ENCODE measurements around the gene ASIC1. TPM values are rescaled to one million over a fixed set of nuclear protein-coding genes. Genes with fewer than 3 reads are reported as not detected.

The ASIC1 gene
- total and polyA plus RNA-seq, 7 donors: 1.3 to 6.9 (median 4.2) TPM; not detected in 1

GRCh38 chr12:50017641-50018040 lies 39.8 kb upstream of the ASIC1 start:
- peaks cover 0 to 30% (median 21%) of the 10 kb centered on the region in 4 donors for H3K4me1 ChIP-seq
- H3K4me3 ChIP-seq: no peak overlapping the region
- H3K9me3 ChIP-seq: no peaks in the 10 kb centered on the region
- TF ChIP-seq CTCF (IDR thresholded peaks at IDR 0.05) (no peak), EP300 (IDR thresholded peaks at IDR 0.05) (no peak), POLR2AphosphoS5 (IDR thresholded peaks at IDR 0.05) (peak in 1 of 4 donors; percentile 9), POLR2A (IDR thresholded peaks at IDR 0.05) (no peak)
- H3K27ac ChIP-seq: peak overlapping the region; percentile 61 to 68 (median 64)
- no peak for DNase-seq
- intact Hi-C loops (cut with DNase I): no loop called here
- H3K36me3 ChIP-seq: peaks cover 0 to 13% (median 0%) of the 10 kb centered on the region in 4 donors
- H3K27me3 ChIP-seq: no peaks in the 10 kb centered on the region
- 78 to 85% methylated on average over 6 of the region's 6 CpGs for WGBS, 2 donors

GRCh38 chr12:50018154-50018553 lies 39.2 kb upstream of the ASIC1 start:
- no peak for TF ChIP-seq POLR2A (IDR thresholded peaks at IDR 0.05)
- no peak for TF ChIP-seq POLR2AphosphoS5 (IDR thresholded peaks at IDR 0.05)
- no peak for TF ChIP-seq CTCF (IDR thresholded peaks at IDR 0.05)
- TF ChIP-seq EP300 (IDR thresholded peaks at IDR 0.05): no peak
- DNase-seq: no peak
- H3K9me3 ChIP-seq: no peaks in the 10 kb centered on the region
- H3K27ac ChIP-seq: peak overlapping the region; percentile 61 to 68 (median 64)
- H3K27me3 ChIP-seq: no peaks in the 10 kb centered on the region
- H3K4me1 ChIP-seq: peaks cover 0 to 30% (median 21%) of the 10 kb centered on the region in 4 donors
- no peak overlapping the region for H3K4me3 ChIP-seq
- WGBS, 2 donors: 83% methylated on average over 3 of the region's 3 CpGs
- intact Hi-C loops (cut with DNase I): no loop called here
- peaks cover 0 to 13% (median 0%) of the 10 kb centered on the region in 4 donors for H3K36me3 ChIP-seq

- no peak for DNase-seq
- WGBS, 2 donors: 93 to 98% methylated on average over 2 of the region's 2 CpGs
- Histone ChIP-seq H3K27ac (no peak overlapping the region), H3K27me3 (no peaks in the 10 kb centered on the region), H3K36me3 (peaks cover 0 to 11% (median 0%) of the 10 kb centered on the region in 4 donors), H3K4me3 (no peak overlapping the region), H3K9me3 (no peaks in the 10 kb centered on the region), H3K4me1 (peaks cover 0 to 30% (median 21%) of the 10 kb centered on the region in 4 donors)
- TF ChIP-seq EP300 (IDR thresholded peaks at IDR 0.05): no peak
- TF ChIP-seq CTCF (IDR thresholded peaks at IDR 0.05): no peak
- no peak for TF ChIP-seq POLR2AphosphoS5 (IDR thresholded peaks at IDR 0.05)
- TF ChIP-seq POLR2A (IDR thresholded peaks at IDR 0.05): no peak
- intact Hi-C loops (cut with DNase I): no loop called here
Measured at GRCh38 chr12:50018968-50019367, 38.4 kb upstream of the ASIC1 start.

- intact Hi-C loops (cut with DNase I): no loop called here
- Histone ChIP-seq H3K4me1 (peaks cover 0 to 34% (median 25%) of the 10 kb centered on the region in 4 donors), H3K9me3 (no peaks in the 10 kb centered on the region), H3K4me3 (no peak overlapping the region), H3K27me3 (no peaks in the 10 kb centered on the region), H3K36me3 (peaks cover 0 to 6% (median 0%) of the 10 kb centered on the region in 4 donors), H3K27ac (no peak overlapping the region)
- DNase-seq: no peak
- WGBS, 2 donors: 80 to 95% methylated on average over 2 of the region's 2 CpGs
- TF ChIP-seq CTCF (IDR thresholded peaks at IDR 0.05) (no peak), EP300 (IDR thresholded peaks at IDR 0.05) (no peak), POLR2A (IDR thresholded peaks at IDR 0.05) (no peak), POLR2AphosphoS5 (IDR thresholded peaks at IDR 0.05) (no peak)
Measured at GRCh38 chr12:50019524-50019923, 37.9 kb upstream of the ASIC1 start.

GRCh38 chr12:50021031-50021430 lies 36.4 kb upstream of the ASIC1 start:
- Histone ChIP-seq H3K27ac (peak overlapping the region in 3 of 4 donors; percentile 20 to 30 (median 29)), H3K4me1 (peaks cover 0 to 42% (median 30%) of the 10 kb centered on the region in 4 donors), H3K9me3 (no peaks in the 10 kb centered on the region), H3K4me3 (no peak overlapping the region), H3K36me3 (no peaks in the 10 kb centered on the region), H3K27me3 (no peaks in the 10 kb centered on the region)
- intact Hi-C loops (cut with DNase I): loop anchor here (5.0 kb wide), 1 partner anchor 39 kb away; no protein-coding TSS in a partner anchor
- TF ChIP-seq CTCF (IDR thresholded peaks at IDR 0.05): no peak
- no peak for TF ChIP-seq EP300 (IDR thresholded peaks at IDR 0.05)
- TF ChIP-seq POLR2A (IDR thresholded peaks at IDR 0.05): no peak
- TF ChIP-seq POLR2AphosphoS5 (IDR thresholded peaks at IDR 0.05): no peak
- 79 to 83% methylated on average over 4 of the region's 4 CpGs for WGBS, 2 donors
- DNase-seq: no peak
